Measurements from ENCODE around the gene MYO1E. TPM values are rescaled to one million over a fixed set of nuclear protein-coding genes. Genes with fewer than 3 reads are reported as not detected.

The MYO1E gene
- total and polyA plus RNA-seq, 10 donors: 21.3 to 115 (median 65.6) TPM

GRCh38 chr15:59276225-59277178 is 96.2 kb downstream of the MYO1E start:
- intact Hi-C loops (cut with DNase I; ENCODE audit: low total_unique reads): no loop called here
- H3K36me3 ChIP-seq: no peaks in the 10 kb centered on the region
- TF ChIP-seq POLR2A (IDR thresholded peaks at IDR 0.05): no peak
- H3K27ac ChIP-seq: no peak overlapping the region
- no peak for DNase-seq
- H3K4me1 ChIP-seq: peaks cover 0 to 10% (median 0%) of the 10 kb centered on the region in 6 donors
- no peaks in the 10 kb centered on the region for H3K27me3 ChIP-seq (replicated peaks in 1 of 7)
- 89 to 95% (median 92%) methylated on average over 15 of the region's 15 CpGs for WGBS, 5 donors
- H3K9me3 ChIP-seq: no peaks in the 10 kb centered on the region
- no peak overlapping the region for H3K4me3 ChIP-seq

- H3K4me1 ChIP-seq: peaks cover 0 to 10% (median 0%) of the 10 kb centered on the region in 6 donors
- no peak for DNase-seq
- no peaks in the 10 kb centered on the region for H3K27me3 ChIP-seq (replicated peaks in 1 of 7)
- H3K36me3 ChIP-seq: peaks cover 0 to 6% (median 0%) of the 10 kb centered on the region in 6 donors
- H3K9me3 ChIP-seq: no peaks in the 10 kb centered on the region
- 87 to 94% (median 90%) methylated on average over 6 of the region's 6 CpGs for WGBS, 5 donors
- TF ChIP-seq POLR2A (IDR thresholded peaks at IDR 0.05) (no peak), CTCF (IDR thresholded peaks at IDR 0.05 in 8 of 11, conservative IDR thresholded peaks at IDR 0.05 in 3 of 11) (no peak), POLR2AphosphoS5 (IDR thresholded peaks at IDR 0.05) (no peak)
- H3K4me3 ChIP-seq: no peak overlapping the region
- H3K27ac ChIP-seq: no peak overlapping the region
- intact Hi-C loops (cut with DNase I; ENCODE audit: low total_unique reads): no loop called here
These were observed 98.3 kb downstream of the MYO1E start for GRCh38 chr15:59274126-59274970.

GRCh38 chr15:59273234-59273633 is 99.4 kb downstream of the MYO1E start:
- WGBS, 5 donors: 88 to 97% (median 92%) methylated on average over 4 of the region's 4 CpGs
- no peaks in the 10 kb centered on the region for H3K9me3 ChIP-seq
- H3K4me3 ChIP-seq: no peak overlapping the region
- H3K27ac ChIP-seq: no peak overlapping the region
- no peaks in the 10 kb centered on the region for H3K27me3 ChIP-seq (replicated peaks in 1 of 7)
- H3K4me1 ChIP-seq: peaks cover 0 to 10% (median 0%) of the 10 kb centered on the region in 6 donors
- intact Hi-C loops (cut with DNase I; ENCODE audit: low total_unique reads): no loop called here
- peaks cover 0 to 11% (median 0%) of the 10 kb centered on the region in 6 donors for H3K36me3 ChIP-seq
- no peak for DNase-seq
- TF ChIP-seq POLR2A (IDR thresholded peaks at IDR 0.05): no peak
- TF ChIP-seq CTCF (IDR thresholded peaks at IDR 0.05 in 8 of 11, conservative IDR thresholded peaks at IDR 0.05 in 3 of 11): no peak

- peaks cover 0 to 10% (median 0%) of the 10 kb centered on the region in 6 donors for H3K4me1 ChIP-seq
- DNase-seq: no peak
- TF ChIP-seq POLR2A (IDR thresholded peaks at IDR 0.05): no peak
- no peak for TF ChIP-seq POLR2AphosphoS5 (IDR thresholded peaks at IDR 0.05)
- TF ChIP-seq CTCF (IDR thresholded peaks at IDR 0.05 in 8 of 11, conservative IDR thresholded peaks at IDR 0.05 in 3 of 11): no peak
- no peaks in the 10 kb centered on the region for H3K27me3 ChIP-seq (replicated peaks in 1 of 7)
- no peak overlapping the region for H3K4me3 ChIP-seq
- H3K36me3 ChIP-seq: peaks cover 0 to 11% (median 0%) of the 10 kb centered on the region in 6 donors
- 60 to 74% (median 72%) methylated on average over 7 of the region's 7 CpGs for WGBS, 5 donors
- H3K9me3 ChIP-seq: no peaks in the 10 kb centered on the region
- intact Hi-C loops (cut with DNase I; ENCODE audit: low total_unique reads): no loop called here
- H3K27ac ChIP-seq: no peak overlapping the region
These were observed 101.0 kb downstream of the MYO1E start for GRCh38 chr15:59271595-59272201.

Data from spleen (tissue), 11 donors.